H1 (cell line): ENCODE data around the gene B4GALNT1.

Source experiments
- CBX5 ChIP-seq: fragments of 300-800, 300-1000 bp; sonication (generic); IDR thresholded peaks from 2 replicates; pipeline ENCODE4 v1.7.1; 2016; ENCODE audit warnings: antibody characterized with exemption, low read length, low read depth
- CTCF ChIP-seq, 3 experiments: IDR thresholded peaks; 1 replicate in 2 of 3; 2 replicates in 1 of 3; pipeline versions ENCODE4 v1.5.1 to v1.6.1; 2011; ENCODE audit warnings: low read length in 3 of 3, mild to moderate bottlenecking in 3 of 3, inconsistent platforms in 2 of 3, low read depth in 1 of 3, moderate library complexity in 1 of 3; ENCODE audit not compliant: insufficient read depth in 1 of 3; ENCODE audit errors: control extremely low read depth in 1 of 3
- EZH2 ChIP-seq: fragments of 200-600 bp; sonication (generic); IDR thresholded peaks from 2 replicates; pipeline ENCODE4 v1.7.1; 2012; ENCODE audit warnings: low read depth, mild to moderate bottlenecking, moderate library complexity, low read length, inconsistent platforms; ENCODE audit not compliant: severe bottlenecking
- POLR2AphosphoS5 ChIP-seq: IDR thresholded peaks from 2 replicates; pipeline ENCODE4 v1.6.1; 2011; ENCODE audit warnings: low read depth, low read length
- RBBP5 ChIP-seq: IDR thresholded peaks from 2 replicates; pipeline ENCODE4 v1.7.1; 2012; ENCODE audit warnings: low read depth, mild to moderate bottlenecking, inconsistent platforms, low read length, moderate library complexity, borderline replicate concordance
- SP1 ChIP-seq: IDR thresholded peaks from 2 replicates; pipeline ENCODE4 v1.6.1; 2011; ENCODE audit warnings: low read depth, low read length

GRCh38 chr12:57604992-57605810, 27.8 kb downstream of the B4GALNT1 start:
- TF ChIP-seq RBBP5 (no peak), EZH2 (no peak), CTCF (IDR thresholded peaks at IDR 0.05; ENCODE audit: control extremely low read depth in 1 of 3, insufficient read depth in 1 of 3, low read depth in 1 of 3, low read length in 3 of 3) (no peak), SP1 (no peak), CBX5 (no peak), POLR2AphosphoS5 (no peak; the same call in 1 of the 2 replicates)
